ENCODE measurements around the gene ADCY1.

The ADCY1 gene

GRCh38 chr7:45703911-45704682 is 129.9 kb downstream of the ADCY1 start:
- no peak for TF ChIP-seq CTCF (IDR thresholded peaks at IDR 0.05; ENCODE audit: low read depth, low read length)
- H3K4me3 ChIP-seq (ENCODE audit: low read depth, low read length), result no peak overlapping the region

- no peak overlapping the region for H3K4me3 ChIP-seq (ENCODE audit: low read depth, low read length)
- TF ChIP-seq CTCF (IDR thresholded peaks at IDR 0.05; ENCODE audit: low read depth, low read length), result no peak
These were observed 130.5 kb downstream of the ADCY1 start for GRCh38 chr7:45704683-45705016.

GRCh38 chr7:45708046-45708950 is 134.1 kb downstream of the ADCY1 start:
- no peak overlapping the region for H3K4me3 ChIP-seq (ENCODE audit: low read depth, low read length)
- TF ChIP-seq CTCF (IDR thresholded peaks at IDR 0.05; ENCODE audit: low read depth, low read length), result no peak

- no peak overlapping the region for H3K4me3 ChIP-seq (ENCODE audit: low read depth, low read length)
- TF ChIP-seq CTCF (IDR thresholded peaks at IDR 0.05; ENCODE audit: low read depth, low read length), result no peak
These were observed 135.2 kb downstream of the ADCY1 start for GRCh38 chr7:45709168-45710042.

- H3K4me3 ChIP-seq (ENCODE audit: low read depth, low read length), result no peak overlapping the region
- no peak for TF ChIP-seq CTCF (IDR thresholded peaks at IDR 0.05; ENCODE audit: low read depth, low read length)
These were observed 136.3 kb downstream of the ADCY1 start for GRCh38 chr7:45710271-45711160.

- no peak for TF ChIP-seq CTCF (IDR thresholded peaks at IDR 0.05; ENCODE audit: low read depth, low read length)
- no peak overlapping the region for H3K4me3 ChIP-seq (ENCODE audit: low read depth, low read length)
These were observed 137.0 kb downstream of the ADCY1 start for GRCh38 chr7:45711161-45711490.
